ENCODE results near the gene PNLIPRP1. TPM values are rescaled to one million over a fixed set of nuclear protein-coding genes. Genes with fewer than 3 reads are reported as not detected.

Gene PNLIPRP1
- total RNA-seq, 2 donors from 2014 or later: not detected

DNA sequence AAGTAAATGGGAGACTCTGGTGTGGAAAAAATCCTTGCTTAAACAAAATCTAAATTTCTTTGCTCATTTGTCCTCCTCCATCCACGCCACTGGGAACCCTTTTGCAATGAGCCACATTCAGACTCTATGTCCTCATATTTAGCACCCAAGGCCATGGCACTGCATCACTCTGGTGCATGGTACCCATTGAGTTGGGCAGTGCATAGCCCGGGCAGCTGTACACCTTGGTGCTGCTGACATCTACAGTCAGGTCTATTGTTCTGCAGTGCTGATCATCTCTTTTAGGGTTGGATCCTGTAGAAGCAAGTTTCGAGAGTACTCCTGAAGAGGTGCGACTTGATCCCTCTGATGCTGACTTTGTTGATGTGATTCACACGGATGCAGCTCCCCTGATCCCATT is 6.8 kb downstream of the PNLIPRP1 start:
- ATAC-seq (no peak), DNase-seq (no peak)
- intact Hi-C loops (cut with DNase I): no loop called here

DNA sequence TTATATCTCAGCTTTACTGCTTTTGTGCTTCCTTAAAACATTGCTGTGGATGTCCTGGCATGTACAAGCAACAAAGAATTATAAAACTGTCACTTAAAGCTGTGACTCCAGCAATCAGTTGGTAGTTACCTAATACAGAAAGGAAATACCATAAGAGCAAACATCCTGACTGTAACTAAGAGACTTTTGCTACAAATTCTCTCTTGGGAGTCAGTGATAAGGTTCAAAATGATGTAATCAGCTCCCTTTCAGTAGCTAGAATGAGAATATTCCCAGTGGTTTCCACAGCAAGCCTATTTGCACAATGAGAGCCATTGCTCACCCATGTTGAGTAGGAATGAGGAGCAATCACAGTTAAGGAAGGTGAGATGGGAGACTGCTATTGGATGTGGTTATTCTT is 7.6 kb downstream of the PNLIPRP1 start:
- DNase-seq (no peak), ATAC-seq (no peak)
- intact Hi-C loops (cut with DNase I): no loop called here

DNA sequence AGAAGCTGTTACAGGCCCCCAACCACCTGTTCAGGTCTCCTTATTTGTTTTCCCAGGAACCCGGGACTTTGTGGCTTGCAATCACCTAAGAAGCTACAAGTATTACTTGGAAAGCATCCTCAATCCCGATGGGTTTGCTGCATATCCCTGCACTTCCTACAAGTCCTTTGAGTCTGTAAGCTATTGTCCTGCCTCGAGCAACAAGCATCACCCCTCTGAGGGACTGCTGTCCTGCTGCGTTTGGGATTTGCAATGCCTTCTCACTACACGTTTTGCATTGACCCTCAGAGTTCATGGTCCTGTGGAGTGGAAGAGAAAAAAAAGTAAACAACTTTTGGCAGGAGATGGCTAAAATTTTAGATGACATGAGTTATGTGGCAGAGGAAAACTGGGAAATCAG is 9.2 kb downstream of the PNLIPRP1 start:
- intact Hi-C loops (cut with DNase I): no loop called here
- ATAC-seq: no peak

DNA sequence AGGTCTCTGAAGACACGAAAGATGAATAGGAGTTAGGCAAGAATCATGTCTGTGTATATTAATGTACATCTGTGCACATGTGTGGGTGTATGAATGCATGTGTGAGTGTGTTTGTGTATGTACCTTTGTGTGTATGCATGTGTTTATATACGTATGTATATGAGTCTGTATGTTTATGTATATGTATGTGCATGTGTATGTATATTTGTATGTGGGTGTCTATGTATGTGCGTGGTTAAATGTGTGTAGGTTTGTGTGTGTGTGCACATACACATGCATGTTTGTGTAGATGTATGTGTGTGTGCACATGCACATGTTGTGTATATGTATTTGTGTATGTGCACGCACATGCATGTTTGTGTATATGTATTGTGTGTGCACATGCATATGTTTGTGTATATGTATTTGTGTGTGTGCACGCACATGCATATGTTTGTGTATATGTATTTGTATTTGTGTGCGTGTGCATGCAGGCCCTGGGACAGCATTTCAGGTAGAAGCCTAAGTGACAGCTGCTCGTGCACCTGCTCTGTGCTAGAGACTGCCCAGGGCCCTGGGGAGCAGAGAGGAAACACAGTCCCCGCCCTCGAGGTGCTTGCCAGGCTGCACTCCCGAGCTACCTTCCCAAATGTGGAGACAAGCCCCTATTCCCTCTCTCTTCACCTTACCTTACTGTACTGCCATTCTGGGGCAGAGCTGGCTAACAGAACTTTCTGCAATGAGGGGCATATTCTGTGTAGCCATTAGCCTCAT is 12.1 kb downstream of the PNLIPRP1 start:
- no peak for DNase-seq
- ATAC-seq: no peak
- intact Hi-C loops (cut with DNase I): no loop called here

More for the DNA sequence above, 9.2 kb downstream of the PNLIPRP1 start:
- no peak for DNase-seq

DNA sequence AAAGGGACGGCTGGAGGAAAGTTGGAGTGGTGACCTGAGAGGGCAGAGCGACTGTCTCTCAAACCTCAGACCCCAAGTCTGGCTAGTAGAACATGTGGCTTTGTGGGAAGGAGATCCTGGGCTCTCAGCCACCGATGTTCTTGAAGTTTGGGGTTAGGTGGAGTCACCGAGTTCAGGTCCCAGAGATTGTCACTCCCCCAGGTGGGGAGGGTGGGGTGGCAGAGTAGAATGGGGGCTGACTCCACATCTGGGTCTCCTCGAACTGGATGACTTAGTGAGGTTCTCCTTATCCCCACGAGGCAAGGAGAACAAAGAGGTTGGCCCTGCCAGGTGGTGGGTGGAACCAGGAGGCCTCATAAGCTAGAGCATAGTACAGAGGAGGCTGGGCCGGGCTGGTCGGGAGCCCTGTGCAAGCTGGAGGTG is 15.3 kb downstream of the PNLIPRP1 start:
- no peak for DNase-seq
- no peak for ATAC-seq
- intact Hi-C loops (cut with DNase I): no loop called here

DNA sequence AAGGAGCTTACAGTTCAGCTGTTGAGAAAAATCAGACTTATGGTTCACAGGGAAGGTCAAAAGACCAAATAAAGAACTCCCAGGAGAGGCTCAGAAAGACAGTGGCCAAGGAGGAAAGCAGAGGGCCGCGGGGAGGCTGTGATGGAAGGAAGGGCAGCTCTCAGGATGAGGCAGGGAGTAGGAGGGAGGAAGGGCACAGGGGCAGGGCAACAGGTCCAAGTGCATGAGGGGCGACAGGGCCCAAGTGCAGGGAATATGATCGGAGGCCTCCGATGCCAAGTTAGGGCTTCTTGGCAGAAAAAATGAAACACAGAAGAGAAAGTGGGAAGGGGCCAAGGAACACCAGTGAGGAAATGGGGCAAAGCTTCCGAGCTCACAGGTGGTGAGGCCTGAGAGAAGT is 16.6 kb downstream of the PNLIPRP1 start:
- no peak for DNase-seq
- no peak for ATAC-seq
- intact Hi-C loops (cut with DNase I): no loop called here

DNA sequence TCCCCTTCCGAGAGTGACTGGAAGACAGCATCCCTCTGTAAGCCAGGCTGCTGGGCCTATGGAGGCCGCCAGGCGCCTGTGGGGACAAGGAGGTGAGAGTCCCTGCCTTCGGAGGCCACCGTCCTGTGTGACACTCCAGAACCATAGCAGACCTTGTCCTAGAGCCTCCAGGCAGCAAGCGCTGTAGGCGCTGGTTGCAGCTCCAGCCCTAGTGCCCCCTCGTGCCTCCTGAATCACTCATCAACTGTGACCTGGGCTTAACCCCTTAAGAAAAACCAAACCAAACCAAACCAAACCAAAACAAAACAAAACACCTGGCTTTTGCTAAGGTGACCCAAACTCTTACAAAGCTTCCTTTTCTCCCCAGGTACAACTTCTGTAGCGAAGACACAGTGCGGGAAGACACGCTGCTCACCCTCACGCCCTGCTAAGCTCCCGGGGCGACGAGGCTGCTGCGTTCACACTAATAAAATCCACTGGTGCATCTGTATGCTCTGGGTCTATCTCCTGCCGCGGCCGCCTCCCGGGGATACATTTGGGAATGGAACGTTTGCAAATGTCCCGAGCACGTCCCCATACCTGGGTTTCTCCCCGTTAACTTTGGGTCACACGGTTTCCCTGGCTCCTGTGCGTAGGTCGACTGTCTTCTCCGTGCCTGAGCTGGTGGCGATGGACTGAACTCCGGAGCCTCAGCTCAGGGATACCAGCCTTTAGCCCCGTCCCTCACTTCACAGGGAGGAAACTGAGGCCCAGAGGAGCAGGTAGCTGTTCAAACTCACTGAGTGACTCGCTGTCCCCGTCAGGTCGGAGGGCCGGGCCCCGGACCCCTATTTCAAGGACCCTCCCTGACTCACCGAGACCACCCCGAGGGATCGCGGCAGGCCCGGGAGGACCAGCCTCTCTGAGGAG is 18.2 kb downstream of the PNLIPRP1 start:
- intact Hi-C loops (cut with DNase I): no loop called here
- ATAC-seq (peak in 1 of 2 donors; percentile 34), DNase-seq (no peak)

DNA sequence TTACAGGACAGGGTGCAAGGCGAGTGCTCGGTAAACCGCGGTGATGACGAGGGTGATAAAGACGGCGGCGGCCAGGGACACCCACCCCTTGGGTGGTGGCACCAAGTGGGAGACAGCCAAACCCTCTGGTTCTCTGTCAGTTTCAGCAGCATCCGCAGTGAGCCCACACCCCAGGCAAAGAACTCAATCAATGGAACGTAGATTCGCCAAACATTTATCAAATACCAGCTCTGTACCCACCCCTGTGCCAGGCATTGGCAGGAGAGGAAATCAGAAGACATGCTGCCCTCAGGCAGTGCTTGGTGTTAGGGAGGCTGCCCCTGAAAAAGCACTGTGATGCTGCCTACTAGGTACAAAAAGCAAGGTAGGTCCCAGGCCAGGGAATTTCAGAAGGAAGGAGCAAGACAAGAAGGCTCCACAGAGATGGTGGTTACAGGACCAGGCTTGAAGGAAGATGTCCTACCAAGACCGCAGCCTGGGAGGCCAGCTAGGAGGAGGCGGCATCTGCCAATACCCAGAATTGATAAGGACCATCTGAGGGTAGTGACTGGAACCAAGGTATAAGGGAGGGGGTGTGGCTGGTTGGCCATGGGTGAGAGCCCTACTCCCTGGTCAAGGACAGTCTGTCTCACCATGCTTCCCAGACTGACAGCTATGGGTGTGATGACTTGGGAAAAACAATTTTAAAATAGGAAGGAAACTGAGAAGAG is 19.8 kb downstream of the PNLIPRP1 start:
- DNase-seq (no peak), ATAC-seq (no peak)
- intact Hi-C loops (cut with DNase I): no loop called here

DNA sequence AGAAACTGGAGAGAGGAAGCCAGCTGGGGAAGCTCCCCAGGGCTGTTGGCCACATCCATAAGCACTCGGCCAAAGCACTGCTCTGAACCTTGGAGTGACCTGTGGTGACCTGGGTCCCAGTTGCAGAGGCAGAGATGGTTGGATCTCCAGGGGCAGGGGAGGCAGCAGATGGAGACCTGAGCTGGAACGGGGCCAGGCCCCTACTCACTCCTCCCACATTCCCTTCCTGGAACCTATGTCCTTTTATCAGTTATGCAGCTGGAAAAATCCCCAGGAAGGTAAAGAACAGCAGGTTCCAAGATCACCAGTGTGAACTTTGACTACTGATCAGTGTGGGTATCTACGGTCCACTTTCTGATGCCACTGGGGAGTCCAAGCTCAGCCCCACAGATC is 20.4 kb downstream of the PNLIPRP1 start:
- no peak for DNase-seq
- ATAC-seq: no peak
- intact Hi-C loops (cut with DNase I): no loop called here

DNA sequence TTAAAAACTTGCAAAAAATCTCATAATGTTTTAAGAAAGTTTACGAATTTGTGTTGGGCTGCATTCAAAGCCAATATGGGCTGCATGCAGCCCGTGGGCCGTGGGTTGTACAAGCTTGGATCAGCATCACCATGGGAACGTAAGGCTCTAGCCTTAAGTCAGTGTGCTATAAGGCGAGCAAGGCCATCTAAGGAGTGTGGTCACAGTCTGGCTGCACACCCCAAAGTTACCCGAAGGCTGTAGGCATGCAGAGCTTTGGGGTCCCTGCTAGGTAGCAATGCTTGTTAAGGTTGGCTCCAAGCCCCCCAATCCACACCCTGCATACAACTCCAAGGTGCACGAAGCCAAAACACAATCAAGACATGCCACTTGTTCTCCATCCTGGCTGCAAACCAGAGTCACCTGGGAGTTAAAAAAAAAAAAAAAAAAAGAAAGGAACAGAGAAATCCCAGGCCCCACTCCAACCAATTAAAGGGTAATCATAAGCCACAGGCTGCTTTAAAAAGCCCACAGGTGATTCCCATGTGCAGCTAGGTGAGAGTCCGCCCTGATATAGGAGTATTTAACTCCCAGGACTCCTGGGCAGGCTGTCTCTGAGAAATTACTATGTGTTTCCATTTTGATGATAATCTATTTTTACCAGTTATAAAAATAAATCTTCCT is 21.5 kb downstream of the PNLIPRP1 start:
- no peak for ATAC-seq

DNA sequence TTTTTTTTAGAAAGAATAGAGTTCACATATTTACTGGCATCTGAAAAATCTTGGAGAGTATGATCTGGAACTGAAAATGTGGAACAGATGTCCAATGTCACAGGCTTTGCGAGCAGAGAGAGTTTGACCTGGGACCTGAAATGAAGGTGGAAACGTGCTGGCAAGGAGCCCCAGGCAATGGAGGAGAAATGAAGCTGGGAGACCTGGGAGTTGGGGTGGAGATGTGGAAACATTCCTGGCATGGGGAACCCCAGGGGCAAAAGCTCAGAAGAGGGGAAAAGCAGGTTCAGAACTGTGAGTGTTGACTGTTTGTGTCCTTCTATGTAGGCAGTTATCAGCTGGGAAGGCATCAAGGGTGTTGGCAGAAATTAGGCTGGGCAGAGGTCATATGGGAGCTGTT is 22.7 kb downstream of the PNLIPRP1 start:
- DNase-seq: no peak
- intact Hi-C loops (cut with DNase I): no loop called here
- ATAC-seq: no peak

More for the DNA sequence above, 21.5 kb downstream of the PNLIPRP1 start:
- no peak for DNase-seq
- intact Hi-C loops (cut with DNase I): no loop called here

DNA sequence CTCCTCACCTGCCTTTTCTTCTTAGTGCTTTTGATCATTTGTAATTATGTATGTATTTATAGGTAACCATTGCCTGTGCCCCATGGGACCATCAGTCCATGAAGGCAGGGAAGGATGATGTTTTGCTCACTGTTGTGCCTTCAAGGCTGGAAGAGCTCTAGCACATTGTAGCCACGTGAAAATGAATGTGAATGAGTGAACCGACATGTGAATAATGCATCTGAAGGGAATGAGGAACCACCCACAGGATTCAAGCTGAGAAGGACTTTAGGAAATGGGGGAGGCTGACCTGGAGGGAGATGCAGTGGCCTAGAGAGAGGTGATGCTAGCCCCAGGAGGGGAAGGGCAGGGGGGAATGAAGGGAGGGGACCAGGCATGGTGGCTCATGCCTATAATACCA is 24.0 kb downstream of the PNLIPRP1 start:
- ATAC-seq (no peak), DNase-seq (no peak)
- intact Hi-C loops (cut with DNase I): no loop called here

DNA sequence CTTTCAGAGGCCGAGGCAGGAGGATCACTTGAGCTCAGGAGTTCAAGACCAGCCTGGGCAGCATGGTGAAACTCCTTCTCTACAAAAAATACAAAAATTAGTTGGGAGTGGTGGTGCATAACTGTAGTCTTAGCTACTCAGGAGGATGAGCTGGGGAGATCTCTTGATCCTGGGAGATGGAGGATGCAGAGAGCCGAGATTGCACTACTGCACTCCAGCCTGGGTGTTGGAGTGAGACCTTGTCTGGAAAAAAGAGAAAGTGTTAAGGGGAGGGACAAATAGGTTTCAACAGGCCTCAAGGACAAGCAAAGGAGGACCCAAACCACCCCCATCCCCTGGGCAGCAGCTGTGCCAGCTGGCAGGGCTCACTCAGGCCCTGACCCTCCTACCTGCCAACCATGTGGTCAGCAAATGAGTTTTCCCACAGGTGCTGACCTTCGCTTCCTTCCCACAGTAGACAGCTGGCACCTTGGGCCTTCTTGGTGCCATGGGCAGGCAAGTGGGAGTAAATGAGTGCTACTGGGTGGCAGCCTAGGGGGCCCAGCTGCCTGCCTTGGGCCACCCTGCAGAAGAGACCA is 24.5 kb downstream of the PNLIPRP1 start:
- no peak for DNase-seq

DNA sequence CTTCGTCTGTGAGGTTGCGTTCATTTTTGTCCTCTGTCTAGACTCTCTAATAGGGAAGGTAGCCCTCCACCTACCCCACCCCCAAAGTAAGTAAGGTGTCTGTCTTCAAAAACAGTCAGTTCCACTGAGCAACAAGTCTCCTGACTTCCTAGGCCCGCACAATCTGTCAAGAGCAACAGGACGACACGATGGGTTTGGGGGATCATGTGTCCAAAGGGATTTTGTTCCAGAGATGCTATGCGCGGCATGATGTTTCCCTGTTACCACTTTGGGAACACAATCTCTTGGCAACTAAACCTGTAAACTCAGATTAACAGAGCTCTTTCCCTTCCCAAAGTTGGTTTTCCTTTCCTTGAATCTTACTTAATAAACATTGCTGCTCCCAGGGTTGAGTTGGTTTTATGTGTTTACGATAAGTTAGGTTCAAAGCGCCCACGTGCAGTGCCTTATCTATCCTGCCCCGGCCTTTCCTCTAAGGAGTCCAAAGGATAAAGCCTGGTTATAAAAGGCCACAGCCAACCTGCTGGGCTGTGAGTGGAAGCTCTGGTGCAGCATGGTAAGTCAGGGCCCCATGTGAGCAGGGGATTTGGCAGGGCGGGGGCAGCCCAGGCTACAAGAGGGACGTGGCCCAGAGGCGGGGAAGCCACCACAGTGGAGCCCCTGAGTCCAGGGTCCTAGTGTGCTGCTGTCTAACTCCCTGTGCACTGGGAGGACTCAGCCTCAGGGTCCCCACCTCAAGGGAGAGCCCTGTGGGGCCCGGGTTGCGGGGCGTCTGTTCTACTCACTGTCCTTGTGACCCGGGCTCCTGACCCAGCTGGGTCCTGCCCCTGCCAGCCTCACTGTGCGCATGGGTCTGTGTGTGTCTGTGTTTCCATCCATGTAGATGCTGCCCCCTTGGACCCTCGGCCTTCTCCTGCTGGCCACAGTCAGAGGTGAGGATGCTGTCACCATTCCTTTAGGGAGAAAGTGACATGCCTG is 30.0 kb downstream of the PNLIPRP1 start, which contains the start of gene PNLIPRP2:
Gene PNLIPRP2 (plus strand): TSS at position 531 of the 978 bp plus-strand sequence.
- no peak for DNase-seq
- ATAC-seq: no peak
- intact Hi-C loops (cut with DNase I): no loop called here

More for the DNA sequence above, 24.5 kb downstream of the PNLIPRP1 start:
- intact Hi-C loops (cut with DNase I): no loop called here
- no peak for ATAC-seq

DNA sequence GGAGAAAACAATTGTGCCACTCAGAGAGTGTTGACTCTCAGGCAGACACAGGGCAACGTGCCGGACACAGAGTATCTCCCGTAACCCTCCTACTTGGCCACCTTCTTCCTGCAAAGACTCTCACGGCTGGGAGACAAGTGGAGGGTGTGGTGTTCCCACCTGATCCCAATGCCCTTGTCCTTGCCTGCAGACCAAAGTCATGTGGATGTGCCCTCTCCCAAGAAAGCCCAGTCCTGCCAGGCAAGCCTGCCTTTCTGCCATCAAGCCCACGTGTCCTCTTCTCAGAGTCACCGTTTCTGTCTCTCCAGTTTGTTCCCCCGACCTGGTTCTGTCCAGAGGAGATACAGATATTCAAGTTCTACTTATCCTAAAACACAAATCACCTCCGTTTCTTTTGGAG is 30.7 kb downstream of the PNLIPRP1 start:
- intact Hi-C loops (cut with DNase I): no loop called here
- DNase-seq (no peak), ATAC-seq (no peak)

DNA sequence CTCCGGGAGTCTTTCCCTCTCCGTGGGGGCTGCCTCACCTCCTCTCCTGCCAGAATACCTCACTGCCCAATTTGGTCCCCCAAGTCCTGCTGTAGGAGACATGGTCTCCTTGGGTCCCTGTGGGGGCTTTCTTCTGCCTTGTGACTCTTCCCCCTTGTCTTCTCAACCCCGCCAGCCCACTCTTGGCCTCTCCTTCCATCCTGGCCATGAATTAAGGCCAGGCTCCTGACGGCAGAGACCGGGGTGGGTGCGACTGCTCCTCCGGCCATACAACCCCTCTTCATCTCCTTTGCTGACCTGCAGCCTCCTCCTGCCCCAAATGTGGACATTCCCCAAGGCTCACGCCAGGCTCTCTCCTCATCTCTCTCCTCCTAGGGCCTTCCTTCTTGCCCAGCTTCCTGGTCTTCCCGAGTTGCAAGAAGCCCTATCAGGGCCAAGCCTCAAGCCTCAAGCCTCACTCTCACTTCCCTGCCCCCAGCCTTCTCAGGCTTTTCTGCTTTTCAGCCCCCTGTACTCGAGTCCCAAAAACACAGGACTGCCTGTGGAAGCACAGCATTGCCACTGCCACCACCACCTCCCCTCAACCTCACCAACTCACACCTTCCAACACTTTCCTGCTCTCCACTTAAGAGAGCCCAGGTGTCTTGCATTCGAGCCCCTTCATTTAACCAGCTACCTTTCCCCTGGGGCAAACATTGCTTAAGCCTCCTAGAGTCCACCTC is 31.3 kb downstream of the PNLIPRP1 start:
- DNase-seq (no peak), ATAC-seq (no peak)
- intact Hi-C loops (cut with DNase I): no loop called here

DNA sequence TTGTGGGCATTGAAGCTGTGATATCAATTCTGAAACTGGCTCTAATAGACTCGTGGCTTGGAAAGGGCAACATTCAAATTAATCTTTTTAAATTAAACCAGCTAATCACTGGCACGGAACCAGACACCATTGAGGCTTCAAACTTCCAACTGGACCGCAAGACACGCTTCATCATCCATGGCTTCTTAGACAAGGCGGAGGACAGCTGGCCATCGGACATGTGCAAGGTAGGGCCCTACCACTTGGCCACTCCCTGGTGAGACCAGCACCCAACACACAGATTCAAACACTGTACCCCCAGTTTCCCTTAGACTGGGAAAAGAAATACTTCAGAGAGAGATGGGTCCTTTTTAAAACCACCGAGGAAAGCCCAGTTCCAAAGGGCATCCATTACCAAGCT is 35.1 kb downstream of the PNLIPRP1 start:
- intact Hi-C loops (cut with DNase I): loop anchor here in 1 of 2 donors (5.0 kb wide), 1 partner anchor 161 kb away; no protein-coding TSS in a partner anchor
- no peak for ATAC-seq
- DNase-seq: no peak

Data from left cardiac atrium (tissue), 4 donors.